Stimulated activated naive CD4-positive, alpha-beta T cell treated with Interleukin-2 at 50 U/mL for 16 hours (primary cell): ENCODE results near the gene RUBCN.
"Not testable (repeated sequence)": the region's sequence is repeated elsewhere in the genome, so short reads cannot be mapped to it uniquely, and the experiment has no call there.

Experiments used
- DNase-seq: peaks from one replicate; lab custom pipeline; 2025; lab: John Stamatoyannopoulos, UW

Gene RUBCN

DNA sequence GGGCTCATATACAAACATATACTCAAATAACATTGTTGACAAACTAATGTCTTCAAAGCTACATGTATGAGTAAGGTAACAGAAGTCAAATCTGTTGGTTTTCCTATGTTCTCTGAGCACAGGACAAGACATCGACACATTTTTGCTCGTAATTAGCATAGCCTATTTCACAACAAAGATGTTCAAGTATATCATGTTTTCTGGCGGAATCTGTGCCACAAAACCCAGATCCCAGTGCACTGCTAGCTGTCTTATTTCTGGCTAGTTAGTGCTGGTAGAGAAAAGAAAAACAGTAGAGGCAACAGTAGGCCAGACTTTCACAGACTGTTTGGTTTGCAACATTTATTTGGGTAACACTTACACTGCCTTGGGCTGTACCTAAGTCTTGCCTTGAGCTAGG is 51.2 kb downstream of the RUBCN start:
- DNase-seq: no peak

- no peak for DNase-seq
These were observed 53.5 kb downstream of the RUBCN start for GRCh38 chr3:197683191-197683590.

- no peak for DNase-seq
These were observed 54.0 kb downstream of the RUBCN start for GRCh38 chr3:197682713-197683112.

DNA sequence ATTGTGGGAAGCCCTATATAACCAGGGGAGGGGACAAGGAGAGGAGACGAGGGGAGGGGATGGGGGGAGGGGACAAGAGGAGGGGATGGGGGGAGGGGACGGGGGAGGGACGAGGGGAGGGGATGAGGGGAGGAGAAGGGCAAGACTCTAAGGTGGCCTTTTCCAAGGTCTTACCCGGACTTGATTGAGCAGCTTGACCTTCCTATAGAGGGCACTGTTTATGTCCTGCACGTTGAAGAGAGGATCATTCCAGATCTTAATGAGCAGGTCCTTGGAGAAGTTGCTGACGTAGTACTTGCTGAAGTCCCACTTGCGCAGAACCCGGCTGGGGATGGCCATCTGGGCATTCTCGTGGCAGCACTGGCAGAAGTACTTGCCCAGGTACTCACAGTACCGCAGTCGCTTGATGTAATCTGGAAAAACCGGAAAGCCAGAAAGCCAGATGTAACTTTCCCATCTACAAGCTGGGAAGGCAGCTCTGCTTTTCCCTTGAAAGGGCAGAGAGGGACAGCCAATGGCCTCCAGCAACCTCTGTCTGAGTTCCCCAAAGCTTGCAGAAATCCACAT is 55.7 kb downstream of the RUBCN start:
- no peak for DNase-seq

DNA sequence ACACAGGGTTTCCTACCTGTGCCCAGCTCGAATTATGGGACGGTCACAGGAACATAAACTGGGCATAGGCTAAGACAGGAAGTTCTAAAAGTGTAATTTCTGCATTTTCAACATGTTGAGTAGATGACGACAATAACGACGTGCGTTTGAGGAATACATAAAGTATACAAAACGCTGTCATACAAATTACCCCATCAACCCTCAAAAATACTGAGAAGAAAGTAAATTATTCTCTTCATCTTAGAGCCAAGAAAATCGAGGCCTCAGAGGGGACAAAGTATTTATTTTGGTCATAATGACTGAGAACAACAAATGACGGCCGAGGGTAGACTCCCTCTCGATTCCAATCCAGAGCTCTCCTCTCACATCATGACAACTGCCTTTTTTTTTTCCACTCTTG is 60.8 kb downstream of the RUBCN start:
- no peak for DNase-seq

- no peak for DNase-seq
These were observed 61.2 kb downstream of the RUBCN start for GRCh38 chr3:197675563-197675860.

DNA sequence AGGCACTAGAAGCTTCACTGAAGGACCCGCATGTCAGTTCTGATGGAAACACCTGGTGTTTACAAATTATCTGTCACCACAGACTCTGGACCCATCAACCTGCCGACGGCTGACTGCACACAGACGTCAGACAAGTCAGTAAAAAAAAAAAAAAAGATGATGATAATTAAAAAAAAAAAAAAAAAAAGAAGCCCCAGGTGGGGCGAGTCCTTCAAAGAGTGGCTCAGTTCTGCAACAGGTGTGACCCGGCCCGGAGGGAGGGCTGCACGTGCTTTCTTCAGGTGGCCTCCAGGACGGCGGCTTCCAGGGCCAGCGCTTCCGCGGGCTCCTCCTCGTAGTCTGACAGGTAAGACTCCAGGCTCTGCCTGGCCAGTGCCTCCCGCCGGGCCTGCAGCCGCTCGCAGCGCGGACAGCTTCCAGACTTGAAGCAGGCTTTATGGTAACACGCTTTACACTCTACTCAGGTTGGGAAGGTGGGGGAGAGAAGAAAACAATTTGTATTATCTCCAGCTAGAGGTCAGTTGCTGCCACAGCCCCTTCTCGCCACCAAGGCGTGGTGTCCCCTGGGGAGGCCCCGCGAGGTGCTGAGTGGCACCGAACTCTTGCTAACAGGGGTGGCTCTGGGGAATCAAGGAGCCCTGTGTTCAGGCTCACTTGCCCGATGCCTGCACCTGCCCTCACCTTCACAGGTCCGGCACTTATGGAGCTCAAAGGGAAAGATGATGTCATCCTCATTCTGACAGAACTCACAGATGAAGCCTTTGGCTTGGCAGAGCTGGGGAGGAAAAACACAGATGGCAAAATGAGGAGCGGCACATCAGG is 61.8 kb downstream of the RUBCN start:
- no peak for DNase-seq

- DNase-seq: no peak
These were observed 63.5 kb downstream of the RUBCN start for GRCh38 chr3:197673170-197673569.

DNA sequence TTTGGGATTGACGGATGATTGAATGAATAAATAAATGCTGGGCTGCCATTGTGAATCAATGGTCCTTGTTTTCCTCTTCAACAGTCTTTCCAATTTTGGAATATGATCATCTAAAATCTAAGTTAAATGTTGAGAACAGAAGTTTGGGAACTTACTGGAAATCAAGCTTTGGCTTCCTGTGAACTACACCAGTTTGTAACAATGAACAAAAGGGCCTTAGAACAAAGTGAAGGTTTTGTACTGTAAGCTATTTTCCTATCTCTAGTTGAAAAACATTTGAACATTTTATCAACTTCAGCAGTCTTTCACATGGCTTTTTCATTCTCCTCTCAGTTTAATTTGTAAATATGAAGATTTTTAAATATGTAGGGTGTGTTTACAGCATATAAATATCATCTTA is 66.3 kb downstream of the RUBCN start:
- no peak for DNase-seq

GRCh38 chr3:197667968-197668367 is 68.7 kb downstream of the RUBCN start:
- no peak for DNase-seq

GRCh38 chr3:197667293-197667692 is 69.4 kb downstream of the RUBCN start:
- DNase-seq: not testable (repeated sequence)

- DNase-seq: not testable (repeated sequence)
These were observed 70.4 kb downstream of the RUBCN start for GRCh38 chr3:197666221-197666842.

DNA sequence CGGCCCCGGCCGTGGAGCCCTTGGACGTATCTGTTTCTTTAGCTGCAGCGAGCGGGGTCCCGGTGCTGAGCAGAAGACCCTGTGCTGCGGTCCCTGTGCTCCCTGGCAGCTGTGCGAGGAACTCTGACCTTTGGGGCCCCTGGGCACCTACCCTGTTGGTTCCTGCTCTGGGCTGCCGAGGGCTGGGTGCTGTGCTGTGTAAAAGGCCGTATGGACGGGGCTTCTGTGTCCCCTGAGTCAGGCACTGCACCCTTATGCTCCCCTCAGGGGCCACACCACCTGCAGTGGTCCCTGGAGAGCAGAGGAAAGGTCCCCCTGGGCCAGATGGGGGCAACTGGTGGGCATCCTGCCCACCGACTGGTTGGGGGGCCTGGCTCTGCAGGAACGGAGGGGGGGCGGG is 71.2 kb downstream of the RUBCN start:
- not testable (repeated sequence) for DNase-seq

- not testable (repeated sequence) for DNase-seq
These were observed 71.6 kb downstream of the RUBCN start for GRCh38 chr3:197665142-197665491.

DNA sequence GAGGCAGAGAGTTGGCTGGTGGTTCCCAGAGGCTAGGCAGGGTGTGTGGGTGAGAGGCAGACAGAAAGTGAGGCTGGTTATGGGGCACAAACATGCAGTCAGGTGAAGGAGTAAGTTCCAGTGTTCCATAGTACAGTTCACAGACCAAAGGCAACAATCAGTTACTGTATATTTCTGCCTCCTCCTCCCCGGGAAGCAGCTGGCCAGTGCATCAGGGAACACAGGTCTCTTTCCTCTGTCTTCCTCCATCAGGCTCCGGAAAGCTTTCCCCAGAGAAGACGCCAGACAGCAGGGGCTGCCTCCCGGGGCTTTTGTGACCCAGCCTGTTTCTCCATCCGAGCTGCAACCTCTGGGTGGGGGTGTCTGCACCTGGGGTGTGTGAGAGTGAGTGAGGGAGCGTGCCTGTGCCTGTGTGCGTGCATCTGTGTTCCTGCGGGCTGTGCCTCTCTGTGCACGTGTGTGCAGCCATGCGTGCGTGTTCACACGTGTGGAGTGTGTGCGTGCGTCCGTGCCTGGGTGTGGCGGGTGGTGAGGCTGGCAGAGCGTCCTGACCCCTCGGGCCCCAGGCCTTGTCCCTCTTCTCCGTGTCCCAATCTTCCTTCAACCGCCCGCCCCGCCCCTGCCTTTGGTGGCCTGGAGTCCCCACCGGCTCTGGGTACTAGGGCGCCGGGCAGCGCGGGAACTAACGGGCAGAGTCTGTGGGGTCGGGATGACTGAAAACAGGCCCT is 72.1 kb downstream of the RUBCN start:
- not testable (repeated sequence) for DNase-seq

DNA sequence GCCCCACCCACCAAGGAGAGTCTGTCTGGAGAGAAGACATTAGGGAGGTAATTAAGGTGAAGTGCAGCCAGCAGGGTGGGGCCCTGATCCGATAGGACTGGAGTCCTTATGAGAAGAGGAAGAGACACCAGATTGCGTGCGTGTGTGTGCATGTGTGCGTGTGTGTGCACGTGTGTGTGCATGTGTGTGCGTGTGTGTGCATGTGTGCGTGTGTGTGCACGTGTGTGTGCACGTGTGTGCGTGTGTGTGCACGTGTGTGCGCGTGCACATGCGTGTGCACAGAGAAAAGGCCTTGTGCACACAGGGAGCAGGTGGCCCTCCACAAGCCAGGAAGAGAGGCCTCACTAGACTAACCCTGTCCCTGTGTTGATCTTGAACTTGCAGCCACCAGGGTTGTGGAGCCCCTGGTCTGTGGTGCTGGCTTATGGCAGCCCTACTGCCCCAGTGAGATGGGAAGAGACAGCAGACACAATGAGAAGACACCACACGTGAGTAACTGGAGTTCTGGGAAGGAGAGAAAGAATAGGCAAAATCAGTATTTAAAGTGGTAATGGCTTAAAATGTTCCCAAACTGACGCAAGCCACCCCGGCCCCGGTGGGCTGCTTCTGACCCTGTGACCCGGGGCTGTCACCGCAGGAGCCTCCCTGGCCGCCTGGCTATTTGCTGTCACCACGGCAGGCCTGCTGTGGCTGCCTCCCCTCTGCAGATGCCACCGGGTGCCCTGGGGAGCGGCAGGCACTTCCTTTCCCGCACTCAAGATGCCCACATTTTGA is 73.2 kb downstream of the RUBCN start:
- not testable (repeated sequence) for DNase-seq

- not testable (repeated sequence) for DNase-seq
These were observed 74.4 kb downstream of the RUBCN start for GRCh38 chr3:197662352-197662751.

DNA sequence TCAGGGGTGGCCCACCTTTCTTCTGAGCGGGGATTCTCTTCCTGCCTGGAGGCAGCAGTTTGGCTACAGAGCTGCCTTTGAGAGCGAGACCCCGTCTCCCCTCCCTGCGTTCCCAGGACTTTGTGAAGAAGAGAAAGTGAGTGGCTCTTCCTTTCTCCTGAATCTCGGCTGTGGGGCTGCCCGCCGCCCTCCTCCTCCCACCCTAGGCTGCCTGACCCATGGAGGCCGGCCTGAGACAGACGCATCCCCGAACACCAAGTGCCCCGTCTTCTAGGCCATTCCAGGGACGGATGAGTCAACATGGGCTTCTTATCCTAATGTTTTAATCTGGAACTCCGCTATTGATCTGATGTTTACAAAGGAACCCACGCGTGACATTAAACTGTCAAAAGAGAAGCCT is 74.8 kb downstream of the RUBCN start:
- not testable (repeated sequence) for DNase-seq

DNA sequence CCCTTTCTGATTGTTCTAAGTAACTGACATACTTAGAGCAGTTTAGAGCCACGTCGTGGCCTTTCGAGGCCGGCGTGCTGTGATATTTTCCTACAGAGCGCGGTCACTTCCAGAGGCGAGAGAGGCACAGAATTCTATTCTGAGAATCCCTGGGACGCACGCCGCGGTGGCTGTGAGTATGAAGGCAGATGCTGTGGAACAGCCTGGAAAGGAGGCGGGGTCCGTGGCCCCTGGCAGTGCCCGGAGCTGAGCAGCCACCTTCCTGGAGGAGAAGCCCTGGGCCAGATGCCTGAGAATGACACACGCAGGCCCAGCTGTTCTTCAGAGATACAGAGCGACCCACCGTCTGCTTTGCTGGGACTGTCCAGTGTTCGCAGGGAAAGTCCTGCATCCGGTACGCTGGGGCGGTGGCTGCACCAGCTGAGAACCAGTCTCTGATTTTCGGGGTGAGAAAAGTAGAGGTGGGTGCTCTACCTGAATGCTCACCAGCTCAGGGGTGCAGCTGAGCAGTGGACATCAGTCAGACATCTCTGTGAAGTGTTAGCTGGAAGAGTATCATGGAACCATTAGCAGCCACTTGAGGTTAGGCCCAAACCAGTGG is 75.4 kb downstream of the RUBCN start:
- DNase-seq: not testable (repeated sequence)

DNA sequence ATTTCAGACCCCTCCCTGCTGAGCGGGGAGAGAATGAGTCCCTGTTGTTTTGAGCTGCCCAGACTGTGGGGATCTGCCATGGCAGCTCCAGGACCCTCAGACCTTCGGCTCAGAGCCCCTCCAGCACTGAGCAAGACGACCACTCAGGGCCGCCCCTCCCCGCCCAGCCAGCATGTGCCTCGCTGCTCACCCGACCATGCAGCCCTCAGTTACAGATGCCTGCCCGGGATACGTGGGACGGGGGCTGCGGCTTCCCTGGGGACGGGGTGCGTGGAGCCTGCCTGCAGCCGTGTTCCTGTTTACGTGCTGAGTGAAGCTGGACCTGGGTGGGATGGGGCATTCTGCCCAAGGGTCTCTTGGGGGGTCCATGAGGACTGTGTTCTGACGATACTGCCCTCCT is 77.0 kb downstream of the RUBCN start:
- DNase-seq: not testable (repeated sequence)

GRCh38 chr3:197659144-197659543 is 77.6 kb downstream of the RUBCN start:
- DNase-seq: not testable (repeated sequence)

- DNase-seq: not testable (repeated sequence)
These were observed 78.0 kb downstream of the RUBCN start for GRCh38 chr3:197658706-197659105.
